Measurements from ENCODE around the gene SNX32.

The SNX32 gene

GRCh38 chr11:65796726-65797601, 36.8 kb upstream of the SNX32 start:
- DNase-seq (ENCODE audit: low spot score) = no peak

DNA sequence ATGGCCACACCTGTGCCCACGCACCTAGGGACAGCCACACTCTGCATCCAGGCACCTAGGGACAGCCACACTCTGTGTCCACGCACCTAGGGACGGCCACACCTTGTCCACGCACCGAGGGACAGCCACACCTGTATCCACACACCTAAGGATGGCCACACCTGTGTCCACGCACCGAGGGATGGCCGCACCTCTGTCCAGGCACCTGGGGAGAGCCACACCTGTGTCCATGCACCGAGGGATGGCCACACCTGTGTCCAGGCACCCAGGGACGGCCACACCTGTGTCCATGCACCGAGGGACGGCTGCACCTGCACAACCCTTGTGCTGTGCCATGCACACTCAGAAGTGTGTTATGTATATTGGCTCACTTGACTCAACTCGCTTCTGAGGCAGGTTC, 36.1 kb upstream of the SNX32 start:
- DNase-seq (ENCODE audit: low spot score) = no peak

DNA sequence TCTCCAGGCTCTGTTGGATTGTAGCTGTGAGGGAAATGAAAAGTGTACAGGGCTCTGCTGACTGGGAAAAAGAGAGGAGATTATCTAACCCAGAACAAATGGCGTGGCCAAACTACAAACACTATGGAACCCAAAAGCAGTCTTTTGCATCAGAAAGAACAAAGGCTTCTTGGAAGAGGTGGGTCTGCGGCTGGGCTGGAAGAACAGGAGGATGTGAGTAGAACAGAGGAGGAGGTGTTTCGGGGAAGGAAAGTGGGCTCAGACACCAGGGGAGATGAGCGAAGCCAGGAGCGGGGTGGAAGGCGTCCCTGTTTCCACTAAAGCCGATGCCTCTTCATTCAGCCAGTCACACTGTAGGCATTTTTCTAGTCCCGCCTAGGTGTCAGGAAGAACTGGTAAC, 34.9 kb upstream of the SNX32 start:
- DNase-seq (ENCODE audit: low spot score) = no peak

GRCh38 chr11:65801153-65801987, 32.4 kb upstream of the SNX32 start:
- no peak for DNase-seq (ENCODE audit: low spot score)

GRCh38 chr11:65802841-65803240, 30.9 kb upstream of the SNX32 start:
- DNase-seq (ENCODE audit: low spot score) = no peak

GRCh38 chr11:65803797-65804492, 29.8 kb upstream of the SNX32 start:
- DNase-seq (ENCODE audit: low spot score) = no peak

DNA sequence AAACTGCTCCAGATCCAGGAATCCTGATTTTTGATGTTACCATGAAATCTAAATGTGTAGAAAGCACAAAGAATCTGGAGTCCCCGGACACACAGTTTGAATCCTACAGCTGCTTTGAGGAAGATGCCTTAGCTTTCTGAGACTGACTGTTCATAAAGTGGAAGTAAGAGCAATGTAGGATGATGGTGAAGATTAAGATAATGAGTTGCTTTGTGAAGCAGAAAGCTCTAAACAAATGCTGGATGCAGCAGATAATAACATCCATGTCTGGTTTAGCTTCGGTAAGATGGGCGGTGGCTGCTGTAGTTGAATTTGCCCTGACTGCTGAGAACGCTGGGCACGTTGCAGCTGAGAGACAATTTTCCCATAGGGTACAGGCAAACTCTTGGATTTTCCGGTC, 26.8 kb upstream of the SNX32 start:
- DNase-seq (ENCODE audit: low spot score) = no peak

GRCh38 chr11:65808744-65809341, 24.9 kb upstream of the SNX32 start:
- no peak for DNase-seq (ENCODE audit: low spot score)

GRCh38 chr11:65809496-65809895, 24.3 kb upstream of the SNX32 start:
- DNase-seq (ENCODE audit: low spot score) = no peak

- no peak for DNase-seq (ENCODE audit: low spot score)
Measured at GRCh38 chr11:65810046-65810868, 23.5 kb upstream of the SNX32 start.

DNA sequence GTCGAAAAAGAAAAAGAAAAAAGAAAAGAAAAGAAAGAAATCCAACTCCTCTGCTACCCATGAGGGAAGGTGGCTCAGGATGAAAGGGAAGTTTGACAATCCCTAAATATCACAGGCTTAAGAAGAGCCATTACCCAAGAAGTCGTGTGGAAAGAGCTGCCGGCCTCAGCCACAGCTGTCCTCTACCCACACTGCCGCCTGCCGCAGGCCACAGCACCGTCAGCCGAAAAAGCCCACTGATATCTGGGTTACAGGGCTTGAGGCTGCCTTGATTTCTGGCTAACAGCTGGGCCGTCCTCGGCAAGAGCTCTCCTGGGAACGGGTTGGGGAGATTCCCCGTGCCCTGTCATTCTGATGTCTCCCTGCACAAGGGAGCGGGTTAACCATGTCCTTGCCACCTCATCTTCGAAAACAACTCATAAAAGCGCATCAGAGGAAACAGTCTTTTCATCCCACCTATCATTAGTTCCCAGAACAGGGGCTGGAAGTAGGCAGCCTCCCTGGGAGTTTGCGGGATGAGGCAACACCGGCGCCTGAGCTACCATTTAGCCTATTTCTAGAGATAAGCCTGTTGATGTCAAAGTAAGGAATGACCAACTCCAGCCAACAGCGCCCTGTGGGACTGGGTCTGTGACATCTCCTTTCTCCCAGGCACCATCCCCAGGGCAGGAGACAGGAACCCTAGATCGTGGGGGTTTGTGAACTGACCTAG, 21.8 kb upstream of the SNX32 start:
- no peak for DNase-seq (ENCODE audit: low spot score)

GRCh38 chr11:65814131-65814985, 19.4 kb upstream of the SNX32 start:
- no peak for DNase-seq (ENCODE audit: low spot score)

DNA sequence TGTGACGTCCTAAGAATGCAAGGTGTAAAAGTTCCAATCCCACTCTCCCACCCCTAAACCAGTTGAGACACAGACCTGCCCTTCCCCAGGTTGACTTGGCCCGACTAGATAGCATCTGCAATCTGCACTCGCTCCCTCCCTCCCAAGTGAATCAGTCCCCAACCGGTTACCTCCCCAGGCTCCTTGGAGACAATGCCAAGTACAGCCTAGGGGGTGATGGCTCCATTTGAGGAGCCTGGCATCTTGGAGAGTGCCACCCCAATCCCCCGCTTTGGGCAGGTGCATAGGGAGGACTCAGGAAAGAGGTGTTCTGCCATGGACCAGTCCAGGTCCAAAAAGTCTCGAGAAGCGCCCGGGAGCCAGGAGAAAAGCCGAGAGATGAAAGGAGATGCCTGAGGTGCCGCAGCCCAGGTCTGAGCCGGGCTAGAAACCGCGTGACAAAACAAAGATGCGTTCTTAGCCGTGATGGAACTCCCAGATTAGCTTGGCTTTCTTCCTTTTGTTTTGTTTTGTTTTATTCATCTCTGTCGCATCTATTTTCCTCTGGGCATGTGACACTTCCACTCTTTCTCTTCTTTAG, 18.7 kb upstream of the SNX32 start:
- no peak for DNase-seq (ENCODE audit: low spot score)

DNA sequence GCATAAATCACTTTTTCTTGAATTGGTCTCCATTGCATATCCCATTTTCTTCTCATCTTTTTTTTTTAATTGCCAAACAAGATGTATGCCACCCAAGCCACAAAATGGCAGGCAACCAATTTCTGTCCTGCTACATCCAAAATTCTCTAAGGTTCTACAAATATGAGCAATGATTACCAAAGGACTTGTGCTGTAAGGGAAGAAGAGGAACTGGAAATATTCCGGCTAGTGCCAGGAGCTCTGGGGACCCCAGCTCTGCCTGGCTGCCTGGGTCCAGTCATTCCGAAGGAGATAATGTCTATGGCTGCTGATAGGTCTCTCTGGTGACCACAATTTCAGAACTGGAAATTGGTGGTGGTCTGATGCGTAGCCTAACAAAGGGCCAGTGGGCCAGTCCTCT, 17.1 kb upstream of the SNX32 start:
- DNase-seq (ENCODE audit: low spot score) = no peak

DNA sequence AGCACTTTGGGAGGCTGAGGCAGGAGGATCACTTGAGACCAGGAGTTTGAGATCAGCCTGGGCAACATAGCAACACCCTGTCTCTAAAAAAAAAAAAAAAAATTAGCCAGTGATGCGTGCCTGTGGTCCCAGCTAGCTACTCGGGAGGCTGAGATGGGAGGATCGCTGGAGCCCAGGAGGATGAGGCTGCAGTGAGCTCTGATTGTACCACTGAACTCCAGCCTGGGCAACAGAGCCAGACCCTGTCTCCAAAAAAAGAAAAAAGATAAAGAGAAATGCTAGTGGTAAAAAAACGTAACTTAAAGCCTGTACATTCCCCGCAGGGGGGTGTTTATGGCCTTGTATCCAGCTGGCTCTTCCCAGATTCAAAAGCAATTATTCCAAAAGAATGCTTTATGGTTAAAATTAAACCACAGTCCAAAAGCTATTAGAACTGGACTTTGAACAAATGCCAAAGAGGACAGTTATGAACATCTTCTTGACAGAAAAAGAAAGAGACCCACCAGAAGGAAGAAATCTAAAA, 16.4 kb upstream of the SNX32 start:
- DNase-seq (ENCODE audit: low spot score) = no peak

GRCh38 chr11:65817835-65818680, 15.7 kb upstream of the SNX32 start:
- DNase-seq (ENCODE audit: low spot score) = peak; percentile 83

DNA sequence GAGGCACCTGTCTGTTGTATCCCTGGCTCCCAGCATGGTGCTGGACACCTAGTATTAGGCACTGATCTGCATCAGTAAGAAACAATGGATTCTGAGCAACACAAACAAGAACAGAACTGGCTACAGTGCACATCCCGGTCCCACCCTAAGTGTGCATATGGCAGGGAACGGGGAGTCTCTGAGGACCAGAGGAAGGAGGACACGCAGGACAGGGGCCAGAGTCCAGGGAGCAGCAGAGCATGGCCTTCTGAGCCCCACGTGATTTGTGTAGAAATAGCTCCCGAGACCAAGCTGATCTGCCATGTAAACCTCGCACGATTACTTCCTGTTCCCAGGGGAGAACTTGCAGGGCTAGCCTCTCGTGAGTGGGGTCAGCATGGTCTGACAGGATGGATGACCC, 12.7 kb upstream of the SNX32 start:
- no peak for DNase-seq (ENCODE audit: low spot score)
